ENCODE results near the gene FLRT1.

FLRT1 gene

GRCh38 chr11:64007160-64007628 lies 28.5 kb upstream of the FLRT1 start:
- DNase-seq (ENCODE audit: low read depth, low spot score) = peak; percentile 64

- DNase-seq (ENCODE audit: low read depth, low spot score) = peak; percentile 61
Observed at GRCh38 chr11:64007629-64008282, 28.0 kb upstream of the FLRT1 start.

GRCh38 chr11:64008283-64008913 lies 27.3 kb upstream of the FLRT1 start:
- no peak for DNase-seq (ENCODE audit: low read depth, low spot score)

- no peak for DNase-seq (ENCODE audit: low read depth, low spot score)
Observed at GRCh38 chr11:64008914-64009633, 26.7 kb upstream of the FLRT1 start.

GRCh38 chr11:64009710-64010109 lies 26.0 kb upstream of the FLRT1 start:
- no peak for DNase-seq (ENCODE audit: low read depth, low spot score)

GRCh38 chr11:64010783-64011182 lies 24.9 kb upstream of the FLRT1 start:
- no peak for DNase-seq (ENCODE audit: low read depth, low spot score)

- no peak for DNase-seq (ENCODE audit: low read depth, low spot score)
Observed at GRCh38 chr11:64011371-64011770, 24.4 kb upstream of the FLRT1 start.

- no peak for DNase-seq (ENCODE audit: low read depth, low spot score)
Observed at GRCh38 chr11:64013141-64013896, 22.4 kb upstream of the FLRT1 start.

- no peak for DNase-seq (ENCODE audit: low read depth, low spot score)
Observed at GRCh38 chr11:64014356-64014755, 21.4 kb upstream of the FLRT1 start.

- DNase-seq (ENCODE audit: low read depth, low spot score) = no peak
Observed at GRCh38 chr11:64015510-64015909, 20.2 kb upstream of the FLRT1 start.

- DNase-seq (ENCODE audit: low read depth, low spot score) = no peak
Observed at GRCh38 chr11:64015935-64016845, 19.5 kb upstream of the FLRT1 start.

GRCh38 chr11:64017945-64018224 lies 17.8 kb upstream of the FLRT1 start:
- DNase-seq (ENCODE audit: low read depth, low spot score) = no peak

GRCh38 chr11:64018310-64018709 lies 17.4 kb upstream of the FLRT1 start:
- DNase-seq (ENCODE audit: low read depth, low spot score) = no peak

GRCh38 chr11:64019106-64020037 lies 16.4 kb upstream of the FLRT1 start:
- DNase-seq (ENCODE audit: low read depth, low spot score) = no peak

- DNase-seq (ENCODE audit: low read depth, low spot score) = no peak
Observed at GRCh38 chr11:64020976-64021756, 14.6 kb upstream of the FLRT1 start.

- DNase-seq (ENCODE audit: low read depth, low spot score) = no peak
Observed at GRCh38 chr11:64021757-64022093, 14.0 kb upstream of the FLRT1 start.

GRCh38 chr11:64022125-64022784 lies 13.5 kb upstream of the FLRT1 start:
- DNase-seq (ENCODE audit: low read depth, low spot score) = no peak

GRCh38 chr11:64023712-64024710 lies 11.7 kb upstream of the FLRT1 start:
- DNase-seq (ENCODE audit: low read depth, low spot score) = no peak
